SU-DHL-6 (cell line): Measurements from ENCODE around the gene MCF2L2.

ENCODE experiments used
- H2AFZ ChIP-seq: fragments of 200-600 bp; sonication (generic); 2 replicates; pipeline ENCODE4 v1.6.1; 2014; ENCODE audit warnings: low read depth, mild to moderate bottlenecking, moderate library complexity, mixed read lengths, antibody characterized with exemption, low read length; ENCODE audit not compliant: severe bottlenecking
- H3F3A ChIP-seq: fragments of 200-600 bp; shearing (Covaris generic); 2 replicates; pipeline ENCODE4 v1.6.0; 2016; ENCODE audit warnings: antibody characterized with exemption, mild to moderate bottlenecking; ENCODE audit not compliant: insufficient read depth
- H3K27ac ChIP-seq: fragments of 200-600 bp; sonication (generic); 2 replicates; pipeline ENCODE4 v1.5.1; 2016; ENCODE audit warnings: low read depth, mild to moderate bottlenecking, low read length, moderate library complexity, mixed read lengths
- H3K27me3 ChIP-seq: fragments of 200-600 bp; sonication (generic), shearing (Covaris generic); 2 replicates; pipeline ENCODE4 v1.6.0; 2014; ENCODE audit warnings: mild to moderate bottlenecking, low read length
- H3K36me3 ChIP-seq: fragments of 200-600 bp; sonication (generic); 2 replicates; pipeline ENCODE4 v1.6.1; 2014; ENCODE audit warnings: mild to moderate bottlenecking, low read length, mixed read lengths
- H3K4me2 ChIP-seq: fragments of 300-600, 200-600 bp; shearing (Covaris generic), sonication (generic); 2 replicates; pipeline ENCODE4 v1.6.0; 2014; ENCODE audit warnings: low read length, low read depth, mild to moderate bottlenecking; ENCODE audit not compliant: poor library complexity, severe bottlenecking
- H3K4me3 ChIP-seq: fragments of 200-600 bp; sonication (generic); 2 replicates; pipeline ENCODE4 v1.5.1; 2014; ENCODE audit warnings: antibody characterized with exemption, low read length, mild to moderate bottlenecking, mixed read lengths; ENCODE audit not compliant: insufficient read depth, poor library complexity, severe bottlenecking
- H3K79me2 ChIP-seq: fragments of 200-600 bp; sonication (generic); 2 replicates; pipeline ENCODE4 v1.6.1; 2014; ENCODE audit warnings: mild to moderate bottlenecking, low read length, moderate library complexity; ENCODE audit not compliant: insufficient read depth
- H3K9ac ChIP-seq: fragments of 200-600 bp; sonication (generic); 2 replicates; pipeline ENCODE4 v1.7.0; 2014; ENCODE audit warnings: mild to moderate bottlenecking, low read length
- H3K9me2 ChIP-seq: fragments of 200-600 bp; sonication (generic); replicated peaks from 2 replicates; pipeline ENCODE4 v1.6.1; 2014; ENCODE audit warnings: low read length; ENCODE audit not compliant: insufficient read depth
- H3K9me3 ChIP-seq: fragments of 200-600 bp; sonication (generic); 2 replicates; pipeline ENCODE4 v1.6.1; 2014; ENCODE audit warnings: low read length, mixed read lengths; ENCODE audit not compliant: insufficient read depth
- H4K20me1 ChIP-seq: fragments of 200-600 bp; sonication (generic); 2 replicates; pipeline ENCODE4 v1.6.1; 2014; ENCODE audit warnings: low read depth, mild to moderate bottlenecking, antibody characterized with exemption, low read length, moderate library complexity, mixed read lengths
- EZH2phosphoT487 ChIP-seq: fragments of 200-600 bp; sonication (generic), shearing (Covaris generic); conservative IDR thresholded peaks from 2 replicates; pipeline ENCODE4 v1.6.1; 2018; ENCODE audit warnings: mild to moderate bottlenecking, antibody characterized with exemption, low read length, moderate library complexity, mixed read lengths
- TF ChIP-seq, protein P1 (sequence below): fragments of 200-600 bp; sonication (generic); IDR thresholded peaks from one replicate; pipeline ENCODE4 v1.5.1; 2017; ENCODE audit warnings: antibody characterized with exemption, mild to moderate bottlenecking, low read length, moderate library complexity; ENCODE audit not compliant: insufficient read depth, poor library complexity, severe bottlenecking

Gene MCF2L2

DNA sequence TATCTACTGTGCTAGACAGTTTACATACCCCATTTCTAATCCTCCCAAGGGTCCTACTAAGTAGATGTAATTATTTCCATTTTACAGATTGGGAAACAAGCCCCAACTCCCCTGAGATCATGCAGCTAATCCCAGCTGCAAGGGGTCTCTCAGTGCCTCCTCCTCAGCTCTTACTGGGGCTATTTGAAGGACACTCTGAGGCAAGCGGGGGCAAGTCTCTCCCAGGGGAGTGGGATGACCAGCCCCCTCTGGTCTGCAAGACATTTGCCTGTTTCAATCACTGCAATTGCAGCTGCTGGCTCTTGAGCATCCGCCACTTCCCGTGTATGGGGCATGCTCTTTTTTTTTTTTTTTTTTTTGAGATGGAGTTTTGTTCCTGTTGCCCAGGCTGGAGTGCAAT, 277.3 kb downstream of the MCF2L2 start:
- Histone ChIP-seq H3F3A (no peaks in the 10 kb centered on the region), H3K27me3 (no peaks in the 10 kb centered on the region), H3K4me3 (no peak overlapping the region), H4K20me1 (no peaks in the 10 kb centered on the region), H3K79me2 (no peaks in the 10 kb centered on the region), H2AFZ (no peak overlapping the region), H3K9ac (no peak overlapping the region), H3K36me3 (no peaks in the 10 kb centered on the region), H3K4me2 (no peak overlapping the region), H3K9me2 (no peaks in the 10 kb centered on the region), H3K27ac (no peak overlapping the region), H3K9me3 (no peaks in the 10 kb centered on the region)
- no peak for TF ChIP-seq EZH2phosphoT487
- TF ChIP-seq, protein P1, sequence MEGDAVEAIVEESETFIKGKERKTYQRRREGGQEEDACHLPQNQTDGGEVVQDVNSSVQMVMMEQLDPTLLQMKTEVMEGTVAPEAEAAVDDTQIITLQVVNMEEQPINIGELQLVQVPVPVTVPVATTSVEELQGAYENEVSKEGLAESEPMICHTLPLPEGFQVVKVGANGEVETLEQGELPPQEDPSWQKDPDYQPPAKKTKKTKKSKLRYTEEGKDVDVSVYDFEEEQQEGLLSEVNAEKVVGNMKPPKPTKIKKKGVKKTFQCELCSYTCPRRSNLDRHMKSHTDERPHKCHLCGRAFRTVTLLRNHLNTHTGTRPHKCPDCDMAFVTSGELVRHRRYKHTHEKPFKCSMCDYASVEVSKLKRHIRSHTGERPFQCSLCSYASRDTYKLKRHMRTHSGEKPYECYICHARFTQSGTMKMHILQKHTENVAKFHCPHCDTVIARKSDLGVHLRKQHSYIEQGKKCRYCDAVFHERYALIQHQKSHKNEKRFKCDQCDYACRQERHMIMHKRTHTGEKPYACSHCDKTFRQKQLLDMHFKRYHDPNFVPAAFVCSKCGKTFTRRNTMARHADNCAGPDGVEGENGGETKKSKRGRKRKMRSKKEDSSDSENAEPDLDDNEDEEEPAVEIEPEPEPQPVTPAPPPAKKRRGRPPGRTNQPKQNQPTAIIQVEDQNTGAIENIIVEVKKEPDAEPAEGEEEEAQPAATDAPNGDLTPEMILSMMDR: no peak

DNA sequence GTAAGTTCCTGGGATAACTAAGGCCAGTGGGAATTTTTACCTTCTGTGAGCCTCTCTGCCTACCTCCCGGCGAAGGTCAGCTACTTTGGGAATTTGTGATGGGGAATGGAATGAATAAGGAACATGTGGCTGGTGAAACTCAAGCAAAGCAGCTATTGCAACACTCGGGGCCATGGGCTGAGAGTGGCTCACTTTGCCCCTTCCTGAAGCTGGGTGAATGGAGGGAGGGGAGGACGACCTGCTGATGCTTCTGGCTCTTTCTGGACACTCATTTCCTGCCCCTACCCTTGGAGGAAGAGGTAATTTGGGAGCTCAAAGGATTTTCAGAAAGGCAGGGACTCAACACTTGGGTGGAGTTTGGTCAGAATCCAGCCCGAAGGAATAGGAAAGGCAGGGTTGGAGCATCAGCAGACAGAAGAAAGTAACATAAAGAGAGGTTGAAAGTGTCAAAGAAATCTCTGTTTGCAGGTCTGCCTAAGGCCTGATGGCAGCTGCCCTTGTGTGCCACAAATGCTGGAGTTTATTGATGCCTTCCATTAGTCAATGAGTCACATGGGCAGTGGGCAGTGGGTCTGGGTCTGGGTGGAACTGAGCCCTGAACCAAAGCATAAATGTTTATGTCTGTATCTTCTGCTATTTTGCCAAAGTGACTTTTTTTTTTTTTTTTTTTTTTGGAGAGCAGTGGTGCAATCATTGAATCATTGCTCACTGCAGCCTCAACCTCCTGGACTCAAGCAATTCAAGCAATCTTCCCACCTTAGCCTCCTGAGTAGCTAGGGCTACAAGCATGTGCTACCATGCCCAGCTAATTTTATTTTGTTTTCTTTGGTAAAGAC, 278.3 kb downstream of the MCF2L2 start:
- Histone ChIP-seq H3K9ac (no peak overlapping the region), H3K4me3 (no peak overlapping the region), H3K79me2 (no peaks in the 10 kb centered on the region), H3K27me3 (no peaks in the 10 kb centered on the region), H4K20me1 (no peaks in the 10 kb centered on the region), H3K36me3 (no peaks in the 10 kb centered on the region), H3K9me3 (no peaks in the 10 kb centered on the region), H2AFZ (no peak overlapping the region), H3F3A (no peaks in the 10 kb centered on the region), H3K4me2 (no peak overlapping the region), H3K27ac (no peak overlapping the region), H3K9me2 (no peaks in the 10 kb centered on the region)
- TF ChIP-seq EZH2phosphoT487: no peak
- TF ChIP-seq, protein P1: no peak

DNA sequence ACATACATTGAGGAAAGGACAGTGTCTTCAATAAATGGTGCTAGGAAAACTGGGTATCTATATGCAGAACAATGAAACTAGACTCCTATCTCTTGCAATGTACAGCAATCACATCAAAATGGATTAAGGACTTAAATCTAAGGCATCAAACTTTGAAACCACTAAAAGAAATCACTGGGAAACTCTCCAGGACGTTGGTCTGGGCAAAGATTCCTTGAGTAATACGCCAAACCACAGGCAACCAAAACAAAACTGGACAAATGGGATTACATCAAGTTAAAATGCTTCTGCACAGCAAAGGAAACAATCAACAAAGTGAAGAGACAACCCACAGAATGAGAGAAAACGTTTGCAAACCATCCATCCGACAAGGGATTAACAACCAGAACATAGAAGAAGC, 280.4 kb downstream of the MCF2L2 start:
- no peaks in the 10 kb centered on the region for H3K9me3 ChIP-seq

More for the DNA sequence above, 280.4 kb downstream of the MCF2L2 start:
- H3K79me2 ChIP-seq: no peaks in the 10 kb centered on the region
- no peak overlapping the region for H3K27ac ChIP-seq
- no peaks in the 10 kb centered on the region for H3F3A ChIP-seq
- TF ChIP-seq, protein P1: no peak
- no peak for TF ChIP-seq EZH2phosphoT487
- no peaks in the 10 kb centered on the region for H3K9me2 ChIP-seq
- no peak overlapping the region for H3K4me3 ChIP-seq
- no peak overlapping the region for H3K4me2 ChIP-seq
- no peak overlapping the region for H2AFZ ChIP-seq
- no peaks in the 10 kb centered on the region for H4K20me1 ChIP-seq
- H3K9ac ChIP-seq: no peak overlapping the region
- no peaks in the 10 kb centered on the region for H3K36me3 ChIP-seq
- no peaks in the 10 kb centered on the region for H3K27me3 ChIP-seq
